Ramos (cell line): ENCODE results near the gene RNF151.
"Not testable (repeated sequence)": the region's sequence is repeated elsewhere in the genome, so short reads cannot be mapped to it uniquely, and the experiment has no call there.

ENCODE experiments used
- in situ Hi-C: fragments of 300-500 bp; cut with MboI; formaldehyde crosslinking; loops from one replicate; pipeline ENCODE4 v1.14.3; 2022; ENCODE audit warnings: low sequenced_read_pairs; ENCODE audit not compliant: unreplicated experiment

Gene RNF151

GRCh38 chr16:1966460-1966859 is at the start of gene RNF151:
RNF151 (plus strand) TSS chr16:1966856; CDS start chr16:1966882, 26 bp downstream.
- in situ Hi-C loops, result no loop called here

- in situ Hi-C loops, result no loop called here
These were observed 49.5 kb upstream of the RNF151 start for GRCh38 chr16:1917056-1917664.

- in situ Hi-C loops, result no loop called here
These were observed 48.8 kb upstream of the RNF151 start for GRCh38 chr16:1917665-1918350.

GRCh38 chr16:1918351-1919326 is 48.0 kb upstream of the RNF151 start, which contains the start of gene HS3ST6:
HS3ST6 (minus strand) TSS chr16:1918415; CDS start chr16:1918323, 92 bp downstream.
- in situ Hi-C loops, result no loop called here

GRCh38 chr16:1919327-1919998 is 47.2 kb upstream of the RNF151 start:
- in situ Hi-C loops, result no loop called here

GRCh38 chr16:1920122-1920521 is 46.5 kb upstream of the RNF151 start:
- in situ Hi-C loops, result not testable (repeated sequence)

GRCh38 chr16:1920727-1921171 is 45.9 kb upstream of the RNF151 start:
- in situ Hi-C loops, result no loop called here

GRCh38 chr16:1922357-1922756 is 44.3 kb upstream of the RNF151 start:
- in situ Hi-C loops, result no loop called here

- in situ Hi-C loops, result no loop called here
These were observed 43.2 kb upstream of the RNF151 start for GRCh38 chr16:1923299-1924034.

- in situ Hi-C loops, result no loop called here
These were observed 42.6 kb upstream of the RNF151 start for GRCh38 chr16:1924095-1924494.

- in situ Hi-C loops, result no loop called here
These were observed 40.4 kb upstream of the RNF151 start for GRCh38 chr16:1926271-1926670.

GRCh38 chr16:1929105-1929504 is 37.6 kb upstream of the RNF151 start:
- in situ Hi-C loops, result no loop called here

- in situ Hi-C loops, result loop anchor here (5.0 kb wide), 1 partner anchor 72 kb away; no protein-coding TSS in a partner anchor
These were observed 36.9 kb upstream of the RNF151 start for GRCh38 chr16:1929578-1930337.

GRCh38 chr16:1930338-1930720 is 36.3 kb upstream of the RNF151 start:
- in situ Hi-C loops, result loop anchor here (5.0 kb wide), 1 partner anchor 73 kb away; no protein-coding TSS in a partner anchor

- in situ Hi-C loops, result loop anchor here (5.0 kb wide), 1 partner anchor 75 kb away; no protein-coding TSS in a partner anchor
These were observed 34.3 kb upstream of the RNF151 start for GRCh38 chr16:1932050-1933028.

- in situ Hi-C loops, result loop anchor here (5.0 kb wide), 1 partner anchor 76 kb away; no protein-coding TSS in a partner anchor
These were observed 33.5 kb upstream of the RNF151 start for GRCh38 chr16:1933097-1933661.

- in situ Hi-C loops, result no loop called here
These were observed 29.6 kb upstream of the RNF151 start for GRCh38 chr16:1936945-1937479.
